ENCODE data around the gene DHRS9. TPM values are rescaled to one million over a fixed set of nuclear protein-coding genes. Genes with fewer than 3 reads are reported as not detected.

DHRS9 gene
- total RNA-seq, 1 experiment from 2014 or later = not detected

GRCh38 chr2:169116327-169116726 lies 47.0 kb downstream of the DHRS9 start:
- no peaks in the 10 kb centered on the region for H3K4me1 ChIP-seq (replicated peaks; ENCODE audit: insufficient read depth)
- intact Hi-C loops (cut with micrococcal nuclease; ENCODE audit: unreplicated experiment) = loop anchor here (10.0 kb wide), 1 partner anchor 108 kb away; no protein-coding TSS in a partner anchor
- no peaks in the 10 kb centered on the region for H3K9me3 ChIP-seq (ENCODE audit: insufficient read depth, low read depth)
- H2AFZ ChIP-seq = no peak overlapping the region
- no peak for TF ChIP-seq EZH2 (IDR thresholded peaks at IDR 0.05; ENCODE audit: low read depth)
- TF ChIP-seq, protein P1, sequence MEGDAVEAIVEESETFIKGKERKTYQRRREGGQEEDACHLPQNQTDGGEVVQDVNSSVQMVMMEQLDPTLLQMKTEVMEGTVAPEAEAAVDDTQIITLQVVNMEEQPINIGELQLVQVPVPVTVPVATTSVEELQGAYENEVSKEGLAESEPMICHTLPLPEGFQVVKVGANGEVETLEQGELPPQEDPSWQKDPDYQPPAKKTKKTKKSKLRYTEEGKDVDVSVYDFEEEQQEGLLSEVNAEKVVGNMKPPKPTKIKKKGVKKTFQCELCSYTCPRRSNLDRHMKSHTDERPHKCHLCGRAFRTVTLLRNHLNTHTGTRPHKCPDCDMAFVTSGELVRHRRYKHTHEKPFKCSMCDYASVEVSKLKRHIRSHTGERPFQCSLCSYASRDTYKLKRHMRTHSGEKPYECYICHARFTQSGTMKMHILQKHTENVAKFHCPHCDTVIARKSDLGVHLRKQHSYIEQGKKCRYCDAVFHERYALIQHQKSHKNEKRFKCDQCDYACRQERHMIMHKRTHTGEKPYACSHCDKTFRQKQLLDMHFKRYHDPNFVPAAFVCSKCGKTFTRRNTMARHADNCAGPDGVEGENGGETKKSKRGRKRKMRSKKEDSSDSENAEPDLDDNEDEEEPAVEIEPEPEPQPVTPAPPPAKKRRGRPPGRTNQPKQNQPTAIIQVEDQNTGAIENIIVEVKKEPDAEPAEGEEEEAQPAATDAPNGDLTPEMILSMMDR (conservative IDR thresholded peaks at IDR 0.05) = no peak
- H3K27ac ChIP-seq = no peak overlapping the region
- ChIA-PET CTCF (no interaction called here), POLR2A (ENCODE audit: unreplicated experiment) (no interaction called here)
- no TSS peak for BruUV-seq (replicated peaks)
- no peak overlapping the region for H3K4me2 ChIP-seq
- no peaks in the 10 kb centered on the region for H3K9me2 ChIP-seq (ENCODE audit: insufficient read depth)
- H3K79me2 ChIP-seq (ENCODE audit: low read depth) = no peaks in the 10 kb centered on the region
- no peak overlapping the region for H3K4me3 ChIP-seq
- no peaks in the 10 kb centered on the region for H3K27me3 ChIP-seq (ENCODE audit: insufficient read depth, low read depth)
- no peaks in the 10 kb centered on the region for H4K20me1 ChIP-seq (ENCODE audit: insufficient read depth)
- no peak for DNase-seq
- no peaks in the 10 kb centered on the region for H3K36me3 ChIP-seq (ENCODE audit: low read depth)
- H3F3A ChIP-seq (ENCODE audit: insufficient read depth, low read depth) = no peaks in the 10 kb centered on the region

DNA sequence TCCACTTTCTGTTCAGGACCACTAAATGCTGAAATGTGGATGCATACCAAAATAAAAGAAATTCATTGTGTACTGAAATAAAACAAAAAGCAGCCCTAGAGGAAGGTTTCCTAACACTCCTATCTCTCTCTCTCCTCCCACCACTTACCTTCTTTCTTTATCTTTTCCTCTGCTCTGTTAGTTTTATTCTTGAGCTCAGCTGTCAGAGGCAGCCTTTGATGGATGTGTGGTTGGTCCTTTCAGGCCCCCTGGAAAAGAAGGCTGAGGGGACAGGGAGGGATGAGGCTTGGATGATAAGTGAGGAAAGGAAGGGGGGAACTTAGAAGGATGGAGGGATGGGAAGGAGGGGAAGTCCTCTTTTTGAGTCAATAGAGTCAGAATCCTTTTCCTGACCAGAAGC lies 47.6 kb downstream of the DHRS9 start:
- no peaks in the 10 kb centered on the region for H3K36me3 ChIP-seq (ENCODE audit: low read depth)
- no peak overlapping the region for H3K4me2 ChIP-seq
- H3K79me2 ChIP-seq (ENCODE audit: low read depth) = no peaks in the 10 kb centered on the region
- no peak overlapping the region for H3K4me3 ChIP-seq
- DNase-seq = no peak
- no peak overlapping the region for H2AFZ ChIP-seq
- H3K4me1 ChIP-seq (replicated peaks; ENCODE audit: insufficient read depth) = no peaks in the 10 kb centered on the region
- H3K9me2 ChIP-seq (ENCODE audit: insufficient read depth) = no peaks in the 10 kb centered on the region
- TF ChIP-seq, protein P1 (conservative IDR thresholded peaks at IDR 0.05) = no peak
- TF ChIP-seq EZH2 (IDR thresholded peaks at IDR 0.05; ENCODE audit: low read depth) = no peak
- intact Hi-C loops (cut with micrococcal nuclease; ENCODE audit: unreplicated experiment) = loop anchor here (10.0 kb wide), 1 partner anchor 108 kb away; no protein-coding TSS in a partner anchor
- H3F3A ChIP-seq (ENCODE audit: insufficient read depth, low read depth) = no peaks in the 10 kb centered on the region
- H4K20me1 ChIP-seq (ENCODE audit: insufficient read depth) = no peaks in the 10 kb centered on the region
- no TSS peak for BruUV-seq (replicated peaks)
- H3K9me3 ChIP-seq (ENCODE audit: insufficient read depth, low read depth) = no peaks in the 10 kb centered on the region
- ChIA-PET CTCF (no interaction called here), POLR2A (ENCODE audit: unreplicated experiment) (no interaction called here)
- H3K27ac ChIP-seq = no peak overlapping the region
- no peaks in the 10 kb centered on the region for H3K27me3 ChIP-seq (ENCODE audit: insufficient read depth, low read depth)

- no peak overlapping the region for H2AFZ ChIP-seq
Observed at GRCh38 chr2:169118060-169118459, 48.7 kb downstream of the DHRS9 start.

More at GRCh38 chr2:169118060-169118459, 48.7 kb downstream of the DHRS9 start:
- H3K4me1 ChIP-seq (replicated peaks; ENCODE audit: insufficient read depth) = no peaks in the 10 kb centered on the region
- no peaks in the 10 kb centered on the region for H3K36me3 ChIP-seq (ENCODE audit: low read depth)
- H4K20me1 ChIP-seq (ENCODE audit: insufficient read depth) = no peaks in the 10 kb centered on the region
- H3K4me3 ChIP-seq = no peak overlapping the region
- no peaks in the 10 kb centered on the region for H3K27me3 ChIP-seq (ENCODE audit: insufficient read depth, low read depth)
- no peaks in the 10 kb centered on the region for H3K9me3 ChIP-seq (ENCODE audit: insufficient read depth, low read depth)
- H3K27ac ChIP-seq = no peak overlapping the region
- TF ChIP-seq, protein P1 (conservative IDR thresholded peaks at IDR 0.05) = no peak
- TF ChIP-seq EZH2 (IDR thresholded peaks at IDR 0.05; ENCODE audit: low read depth) = no peak
- ChIA-PET POLR2A (ENCODE audit: unreplicated experiment) (no interaction called here), CTCF (no interaction called here)
- H3F3A ChIP-seq (ENCODE audit: insufficient read depth, low read depth) = no peaks in the 10 kb centered on the region
- intact Hi-C loops (cut with micrococcal nuclease; ENCODE audit: unreplicated experiment) = loop anchor here (10.0 kb wide), 1 partner anchor 107 kb away; no protein-coding TSS in a partner anchor
- BruUV-seq (replicated peaks) = no TSS peak
- no peaks in the 10 kb centered on the region for H3K9me2 ChIP-seq (ENCODE audit: insufficient read depth)
- no peak overlapping the region for H3K4me2 ChIP-seq
- DNase-seq = no peak
- no peaks in the 10 kb centered on the region for H3K79me2 ChIP-seq (ENCODE audit: low read depth)

Data from PC-9 (cell line).